ENCODE measurements around the gene SPINDOC. TPM values are rescaled to one million over a fixed set of nuclear protein-coding genes. Genes with fewer than 3 reads are reported as not detected.

SPINDOC gene
- total RNA-seq, 1 donor from 2014 or later = 48.3 TPM

DNA sequence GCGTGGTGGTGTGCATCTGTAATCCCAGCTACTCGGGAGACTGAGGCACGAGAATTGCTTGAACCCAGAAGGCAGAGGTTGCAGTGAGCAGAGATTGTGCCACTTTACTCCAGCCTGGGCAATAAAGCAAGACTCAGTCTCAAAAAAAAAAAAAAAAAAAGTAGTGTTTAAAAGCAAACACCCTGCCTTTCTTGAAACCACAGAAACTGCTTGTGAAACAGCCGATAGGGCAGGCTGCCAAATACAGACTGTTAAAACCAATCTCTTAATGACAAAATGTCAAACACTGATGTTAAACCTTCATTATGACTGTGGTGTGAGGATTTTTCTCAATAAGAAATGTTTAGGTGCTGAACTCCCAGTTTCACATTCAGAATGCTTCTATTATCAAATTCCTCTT, 53.0 kb downstream of the SPINDOC start:
- H3K9me3 ChIP-seq (ENCODE audit: insufficient read depth, low read depth, low read length) = no peaks in the 10 kb centered on the region
- H3K4me3 ChIP-seq (ENCODE audit: insufficient read depth, low read depth, low read length) = no peak overlapping the region
- no peak overlapping the region for H3K9ac ChIP-seq (ENCODE audit: low read length)
- Mint-ChIP-seq H3K27me3 (ENCODE audit: low read depth, unreplicated experiment) (no peaks in the 10 kb centered on the region), H3K4me1 (ENCODE audit: low read depth, unreplicated experiment) (peaks cover 29% of the 10 kb centered on the region), H3K27ac (ENCODE audit: unreplicated experiment) (no peak overlapping the region), H3K4me3 (ENCODE audit: unreplicated experiment) (no peak overlapping the region), H3K36me3 (ENCODE audit: low read depth, unreplicated experiment) (peaks cover 7% of the 10 kb centered on the region), H3K9me3 (ENCODE audit: unreplicated experiment) (no peaks in the 10 kb centered on the region)
- no peak for TF ChIP-seq EZH2 (IDR thresholded peaks at IDR 0.05; ENCODE audit: insufficient read depth, low read length)
- TF ChIP-seq, protein P1, sequence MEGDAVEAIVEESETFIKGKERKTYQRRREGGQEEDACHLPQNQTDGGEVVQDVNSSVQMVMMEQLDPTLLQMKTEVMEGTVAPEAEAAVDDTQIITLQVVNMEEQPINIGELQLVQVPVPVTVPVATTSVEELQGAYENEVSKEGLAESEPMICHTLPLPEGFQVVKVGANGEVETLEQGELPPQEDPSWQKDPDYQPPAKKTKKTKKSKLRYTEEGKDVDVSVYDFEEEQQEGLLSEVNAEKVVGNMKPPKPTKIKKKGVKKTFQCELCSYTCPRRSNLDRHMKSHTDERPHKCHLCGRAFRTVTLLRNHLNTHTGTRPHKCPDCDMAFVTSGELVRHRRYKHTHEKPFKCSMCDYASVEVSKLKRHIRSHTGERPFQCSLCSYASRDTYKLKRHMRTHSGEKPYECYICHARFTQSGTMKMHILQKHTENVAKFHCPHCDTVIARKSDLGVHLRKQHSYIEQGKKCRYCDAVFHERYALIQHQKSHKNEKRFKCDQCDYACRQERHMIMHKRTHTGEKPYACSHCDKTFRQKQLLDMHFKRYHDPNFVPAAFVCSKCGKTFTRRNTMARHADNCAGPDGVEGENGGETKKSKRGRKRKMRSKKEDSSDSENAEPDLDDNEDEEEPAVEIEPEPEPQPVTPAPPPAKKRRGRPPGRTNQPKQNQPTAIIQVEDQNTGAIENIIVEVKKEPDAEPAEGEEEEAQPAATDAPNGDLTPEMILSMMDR (IDR thresholded peaks at IDR 0.05; ENCODE audit: insufficient read depth, low read depth, low read length) = no peak
- H3K4me2 ChIP-seq (ENCODE audit: low read length) = no peak overlapping the region
- DNase-seq (ENCODE audit: low read depth) (peak; percentile 59), FAIRE-seq (no peak)
- H3K4me1 ChIP-seq (ENCODE audit: insufficient read depth, low read length) = peaks cover 13% of the 10 kb centered on the region
- H3K27ac ChIP-seq (ENCODE audit: low read depth, low read length) = no peak overlapping the region
- H2AFZ ChIP-seq (ENCODE audit: low read depth, low read length) = no peak overlapping the region
- H4K20me1 ChIP-seq (ENCODE audit: insufficient read depth, low read length) = peaks cover 84% of the 10 kb centered on the region
- peaks cover 80% of the 10 kb centered on the region for H3K79me2 ChIP-seq (ENCODE audit: insufficient read depth, low read length)
- no peaks in the 10 kb centered on the region for H3K27me3 ChIP-seq (ENCODE audit: insufficient read depth, low read length)
- H3K36me3 ChIP-seq (ENCODE audit: insufficient read depth, low read length) = no peaks in the 10 kb centered on the region

DNA sequence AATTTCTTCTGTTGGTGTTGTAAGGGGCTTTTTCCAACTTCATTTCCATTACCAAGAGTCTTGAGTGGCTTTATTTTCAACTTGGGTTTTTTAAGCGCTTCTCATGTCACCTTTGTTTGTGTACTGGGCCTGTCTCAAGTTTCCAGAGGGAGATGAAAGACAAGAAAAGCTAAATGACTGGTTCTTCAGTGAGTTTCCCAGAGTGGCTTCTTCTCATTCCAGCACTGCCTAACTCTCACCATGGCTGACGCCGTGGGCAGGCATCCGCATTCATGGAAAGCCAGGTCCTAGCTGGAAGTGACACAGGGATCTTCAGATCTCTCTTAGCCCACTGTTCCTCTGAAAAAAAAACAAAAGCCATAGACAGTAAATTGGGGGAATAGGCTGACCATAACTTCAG, 54.3 kb downstream of the SPINDOC start:
- TF ChIP-seq EZH2 (IDR thresholded peaks at IDR 0.05; ENCODE audit: insufficient read depth, low read length) = no peak
- TF ChIP-seq, protein P1 (IDR thresholded peaks at IDR 0.05; ENCODE audit: insufficient read depth, low read depth, low read length) = no peak
- H3K4me1 Mint-ChIP-seq (ENCODE audit: low read depth, unreplicated experiment) = peaks cover 37% of the 10 kb centered on the region
- Histone ChIP-seq H3K9ac (ENCODE audit: low read length) (no peak overlapping the region), H2AFZ (ENCODE audit: low read depth, low read length) (no peak overlapping the region), H3K27ac (ENCODE audit: low read depth, low read length) (no peak overlapping the region), H3K9me3 (ENCODE audit: insufficient read depth, low read depth, low read length) (no peaks in the 10 kb centered on the region), H3K4me3 (ENCODE audit: insufficient read depth, low read depth, low read length) (no peak overlapping the region), H3K36me3 (ENCODE audit: insufficient read depth, low read length) (no peaks in the 10 kb centered on the region), H4K20me1 (ENCODE audit: insufficient read depth, low read length) (peaks cover 84% of the 10 kb centered on the region), H3K4me2 (ENCODE audit: low read length) (no peak overlapping the region), H3K27me3 (ENCODE audit: insufficient read depth, low read length) (no peaks in the 10 kb centered on the region), H3K4me1 (ENCODE audit: insufficient read depth, low read length) (peaks cover 22% of the 10 kb centered on the region), H3K79me2 (ENCODE audit: insufficient read depth, low read length) (peaks cover 76% of the 10 kb centered on the region)
- no peak overlapping the region for H3K4me3 Mint-ChIP-seq (ENCODE audit: unreplicated experiment)
- no peaks in the 10 kb centered on the region for H3K9me3 Mint-ChIP-seq (ENCODE audit: unreplicated experiment)
- FAIRE-seq (no peak), DNase-seq (ENCODE audit: low read depth) (no peak)
- peaks cover 6% of the 10 kb centered on the region for H3K36me3 Mint-ChIP-seq (ENCODE audit: low read depth, unreplicated experiment)
- H3K27me3 Mint-ChIP-seq (ENCODE audit: low read depth, unreplicated experiment) = no peaks in the 10 kb centered on the region
- H3K27ac Mint-ChIP-seq (ENCODE audit: unreplicated experiment) = no peak overlapping the region

GRCh38 chr11:63868399-63869064, 55.3 kb downstream of the SPINDOC start:
- FAIRE-seq = no peak
- no peak overlapping the region for H3K27ac ChIP-seq (ENCODE audit: low read depth, low read length)
- H2AFZ ChIP-seq (ENCODE audit: low read depth, low read length) = no peak overlapping the region
- no peak overlapping the region for H3K9ac ChIP-seq (ENCODE audit: low read length)
- Mint-ChIP-seq H3K27me3 (ENCODE audit: low read depth, unreplicated experiment) (no peaks in the 10 kb centered on the region), H3K9me3 (ENCODE audit: unreplicated experiment) (no peaks in the 10 kb centered on the region), H3K4me1 (ENCODE audit: low read depth, unreplicated experiment) (peaks cover 43% of the 10 kb centered on the region), H3K36me3 (ENCODE audit: low read depth, unreplicated experiment) (peaks cover 4% of the 10 kb centered on the region), H3K4me3 (ENCODE audit: unreplicated experiment) (peak overlapping the region; percentile 58), H3K27ac (ENCODE audit: unreplicated experiment) (no peak overlapping the region)
- no peaks in the 10 kb centered on the region for H3K9me3 ChIP-seq (ENCODE audit: insufficient read depth, low read depth, low read length)
- no peak for TF ChIP-seq EZH2 (IDR thresholded peaks at IDR 0.05; ENCODE audit: insufficient read depth, low read length)
- TF ChIP-seq, protein P1 (IDR thresholded peaks at IDR 0.05; ENCODE audit: insufficient read depth, low read depth, low read length) = no peak
- H3K4me1 ChIP-seq (ENCODE audit: insufficient read depth, low read length) = peaks cover 23% of the 10 kb centered on the region
- H4K20me1 ChIP-seq (ENCODE audit: insufficient read depth, low read length) = peaks cover 86% of the 10 kb centered on the region
- H3K79me2 ChIP-seq (ENCODE audit: insufficient read depth, low read length) = peaks cover 83% of the 10 kb centered on the region
- H3K4me2 ChIP-seq (ENCODE audit: low read length) = no peak overlapping the region
- no peak overlapping the region for H3K4me3 ChIP-seq (ENCODE audit: insufficient read depth, low read depth, low read length)
- no peak for DNase-seq (ENCODE audit: low read depth)
- H3K27me3 ChIP-seq (ENCODE audit: insufficient read depth, low read length) = no peaks in the 10 kb centered on the region
- H3K36me3 ChIP-seq (ENCODE audit: insufficient read depth, low read length) = no peaks in the 10 kb centered on the region
